Neutrophil (primary cell): ENCODE results near the gene TDP2.
"Not testable (repeated sequence)": the region's sequence is repeated elsewhere in the genome, so short reads cannot be mapped to it uniquely, and the experiment has no call there.

Source experiments
- H3K27ac ChIP-seq: fragments of 200-600 bp; sonication (generic); 2 replicates; pipeline ENCODE4 v1.5.1; 2016; ENCODE audit warnings: mild to moderate bottlenecking, moderate library complexity
- H3K27me3 ChIP-seq: fragments of 200-600 bp; sonication (generic); 2 replicates; pipeline ENCODE4 v1.6.0; 2016; ENCODE audit warnings: mild to moderate bottlenecking
- H3K36me3 ChIP-seq: fragments of 200-600 bp; sonication (generic); 2 replicates; pipeline ENCODE4 v1.5.1; 2017
- H3K4me1 ChIP-seq, 2 experiments: fragments of 200-600 bp in 1 of 2; sonication (generic) in 1 of 2; 1 replicate in 1 of 2; 2 replicates in 1 of 2; pipeline versions ENCODE4 v1.5.1 to v1.6.1; 2013 to 2016; ENCODE audit warnings: low read depth in 1 of 2, low read length in 1 of 2, mild to moderate bottlenecking in 1 of 2, moderate library complexity in 1 of 2; ENCODE audit not compliant: control insufficient read depth in 1 of 2, insufficient read depth in 1 of 2
- H3K4me3 ChIP-seq, 2 experiments: fragments of 200-600 bp in 1 of 2; sonication (generic) in 1 of 2; 1 replicate in 1 of 2; 2 replicates in 1 of 2; pipeline ENCODE4 v1.5.1; 2013 to 2016; ENCODE audit warnings: low read depth in 1 of 2, low read length in 1 of 2, mild to moderate bottlenecking in 1 of 2, moderate library complexity in 1 of 2
- H3K9me3 ChIP-seq: fragments of 200-600 bp; sonication (generic); 2 replicates; pipeline ENCODE4 v1.5.1; 2016
- CTCF ChIP-seq: fragments of 200-600 bp; sonication (generic); IDR thresholded peaks from 2 replicates; pipeline ENCODE4 v1.5.1; 2016; ENCODE audit warnings: antibody characterized with exemption

TDP2 gene

DNA sequence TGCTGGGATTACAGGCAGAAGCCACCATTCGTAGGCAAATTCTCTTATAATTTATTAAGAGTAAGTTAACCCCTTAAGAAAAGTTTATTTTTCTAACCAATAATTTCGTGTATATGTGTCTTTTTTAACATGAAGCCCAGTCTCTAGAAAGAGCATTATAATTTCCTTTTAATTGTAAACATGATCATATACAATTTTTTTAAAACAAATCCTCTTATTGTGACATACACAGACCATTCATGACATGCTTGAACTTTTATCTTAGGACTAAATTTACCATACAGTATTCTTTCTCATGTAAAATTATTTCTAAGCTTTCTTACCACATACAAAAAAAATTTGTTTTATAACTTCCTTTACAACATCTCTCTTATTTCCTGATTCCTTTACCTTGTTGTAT, 6.9 kb upstream of the TDP2 start:
- Histone ChIP-seq H3K27ac (no peak overlapping the region), H3K4me3 (no peak overlapping the region), H3K36me3 (no peaks in the 10 kb centered on the region), H3K27me3 (no peaks in the 10 kb centered on the region), H3K9me3 (no peaks in the 10 kb centered on the region), H3K4me1 (no peaks in the 10 kb centered on the region)
- TF ChIP-seq CTCF = no peak

DNA sequence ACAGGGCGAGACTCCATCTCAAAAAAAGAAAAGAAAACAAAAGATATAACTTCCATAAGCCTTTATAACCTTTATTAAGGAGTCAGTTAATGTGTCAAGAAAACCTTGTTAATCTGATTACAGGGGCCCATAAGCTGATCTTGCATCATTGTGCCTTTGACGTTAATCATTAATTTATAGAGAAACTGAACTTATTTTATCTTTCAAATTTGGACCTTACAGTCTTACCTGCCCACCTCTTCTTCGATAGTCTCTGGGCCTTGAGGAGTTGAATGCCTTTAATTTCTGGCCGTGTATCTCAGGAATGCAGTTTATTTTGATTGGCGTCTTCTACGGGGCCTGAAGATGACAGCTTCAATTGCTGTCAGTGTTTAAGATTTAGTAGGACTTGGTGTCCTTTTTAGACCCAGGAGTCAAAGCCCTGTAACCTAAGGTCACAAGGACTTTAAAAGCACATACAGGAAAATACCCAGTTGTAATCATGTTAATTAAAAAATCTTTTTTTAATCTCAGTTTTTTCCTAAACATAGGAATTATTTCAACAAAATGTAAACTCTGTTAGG, 6.0 kb upstream of the TDP2 start:
- Histone ChIP-seq H3K4me1 (peaks cover 5 to 6% of the 10 kb centered on the region in 2 experiments), H3K4me3 (no peak overlapping the region), H3K27ac (no peak overlapping the region), H3K9me3 (no peaks in the 10 kb centered on the region), H3K36me3 (no peaks in the 10 kb centered on the region), H3K27me3 (no peaks in the 10 kb centered on the region)
- no peak for TF ChIP-seq CTCF

GRCh38 chr6:24671077-24671476, 4.4 kb upstream of the TDP2 start:
- not testable (repeated sequence) for H3K36me3 ChIP-seq, H3K9me3 ChIP-seq, H3K27ac ChIP-seq, H3K4me3 ChIP-seq, H3K27me3 ChIP-seq
- H3K4me1 ChIP-seq = peaks cover 11 to 15% of the 10 kb centered on the region in 2 experiments

DNA sequence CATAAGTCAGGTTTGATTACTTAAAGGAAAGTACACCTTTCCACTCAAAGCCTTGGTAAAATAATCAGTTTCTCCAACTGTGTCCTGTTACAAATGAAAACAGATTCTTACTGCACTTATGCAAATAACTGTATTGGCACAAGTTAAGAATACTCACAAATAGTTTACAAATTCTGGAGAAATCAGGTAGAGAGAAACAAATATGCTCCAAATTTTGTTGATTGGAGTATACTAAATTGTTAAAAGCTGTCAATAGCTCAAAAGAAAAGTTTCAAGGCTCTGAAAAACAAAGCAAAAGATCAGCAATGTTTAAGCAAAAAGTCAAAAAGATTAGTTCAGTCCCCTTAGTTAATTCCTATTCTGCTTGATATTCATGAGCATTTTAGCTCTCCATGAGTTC, 3.8 kb upstream of the TDP2 start:
- H3K36me3 ChIP-seq, H3K9me3 ChIP-seq, H3K27me3 ChIP-seq, H3K27ac ChIP-seq, H3K4me3 ChIP-seq: not testable (repeated sequence)
- H3K4me1 ChIP-seq = peaks cover 14 to 21% of the 10 kb centered on the region in 2 experiments

DNA sequence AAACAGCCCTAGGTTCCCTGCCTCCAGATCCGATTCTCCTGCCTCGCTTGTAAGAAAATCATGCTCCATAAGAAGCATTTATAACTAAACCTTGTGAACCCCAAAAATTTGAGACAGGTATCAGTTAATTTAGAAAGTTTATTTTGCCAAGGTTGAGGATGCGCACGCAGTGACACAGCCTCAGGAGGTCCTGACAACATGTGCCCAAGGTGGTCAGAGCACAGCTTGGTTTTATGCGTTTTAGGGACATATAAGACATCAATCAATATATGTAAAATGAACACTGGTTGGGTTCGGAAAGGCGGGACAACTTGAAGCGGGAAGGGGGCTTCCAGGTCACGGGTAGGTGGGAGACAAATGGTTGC, 2.3 kb upstream of the TDP2 start:
- Histone ChIP-seq H3K36me3 (peaks cover 9% of the 10 kb centered on the region), H3K27me3 (no peaks in the 10 kb centered on the region), H3K9me3 (no peaks in the 10 kb centered on the region), H3K27ac (no peak overlapping the region), H3K4me3 (no peak overlapping the region), H3K4me1 (peaks cover 26 to 36% of the 10 kb centered on the region in 2 experiments)
- TF ChIP-seq CTCF = no peak

DNA sequence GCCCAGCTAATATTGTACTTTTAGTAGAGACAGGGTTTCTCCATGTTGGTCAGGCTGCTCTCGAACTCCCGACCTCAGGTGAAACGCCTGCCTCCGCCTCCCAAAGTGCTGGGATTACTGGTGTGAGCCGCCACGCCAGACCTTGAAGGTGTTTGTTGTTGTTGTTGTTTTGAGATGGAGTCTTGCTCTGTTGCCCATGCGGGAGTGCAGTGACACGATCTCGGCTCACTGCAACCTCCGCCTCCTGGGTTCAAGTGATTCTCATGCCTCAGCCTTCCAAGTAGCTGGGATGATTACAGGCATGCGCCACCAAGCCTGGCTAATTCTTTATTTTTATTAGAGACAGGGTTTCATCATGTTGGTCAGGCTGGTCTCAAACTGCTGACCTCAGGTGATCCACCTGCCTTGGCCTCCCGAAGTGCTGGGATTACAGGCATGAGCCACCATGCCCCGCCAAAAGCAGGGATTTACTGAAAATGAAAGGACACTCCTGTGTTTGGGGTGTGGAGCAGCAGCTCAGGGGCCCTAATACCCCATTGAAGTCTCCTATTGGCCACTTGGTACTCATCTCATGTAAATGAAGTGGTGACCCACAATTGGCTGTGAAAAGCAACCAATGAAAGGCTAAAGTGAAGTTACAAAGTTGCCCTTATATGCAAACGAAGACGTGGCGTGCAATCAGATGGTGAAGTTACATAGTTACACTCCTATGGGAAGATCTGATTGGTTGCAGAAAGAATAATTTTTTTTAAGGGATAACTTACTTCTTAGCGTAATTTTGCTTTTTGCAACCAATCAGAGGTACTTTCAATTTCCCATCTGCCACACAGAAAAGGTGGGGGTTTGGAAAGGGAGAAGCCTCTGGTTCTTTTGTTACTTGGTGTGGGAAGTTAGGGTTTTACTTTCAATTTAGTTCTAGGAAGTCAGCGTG, 1.6 kb upstream of the TDP2 start:
- not testable (repeated sequence) for H3K27me3 ChIP-seq, H3K9me3 ChIP-seq
- H3K4me1 ChIP-seq = peaks cover 32 to 38% of the 10 kb centered on the region in 2 experiments
- H3K27ac ChIP-seq = peak overlapping the region; percentile 95
- H3K36me3 ChIP-seq = peaks cover 15% of the 10 kb centered on the region
- peak overlapping the region in 1 of 2 experiments; percentile 98 for H3K4me3 ChIP-seq

DNA sequence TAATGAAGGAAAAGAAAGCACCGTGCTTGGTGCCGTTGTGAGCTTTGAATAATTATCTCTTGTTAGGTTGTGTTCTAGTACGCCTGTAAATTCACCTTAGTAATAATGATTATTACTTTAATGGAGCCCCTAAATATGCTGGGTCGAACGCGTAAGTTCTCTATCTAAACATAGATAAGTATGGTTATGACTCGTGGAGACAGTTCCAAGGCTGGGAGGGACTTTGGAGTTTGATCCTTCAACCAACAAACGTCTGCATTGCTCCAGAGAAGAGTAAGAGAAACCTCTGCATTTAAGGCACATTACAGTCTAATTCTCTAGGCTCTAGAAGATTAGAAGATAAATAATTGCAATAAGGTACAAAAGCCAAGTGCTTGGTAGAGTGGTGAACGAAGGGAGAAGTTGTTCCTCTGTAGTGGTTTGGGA, 692 bp upstream of the TDP2 start:
- Histone ChIP-seq H3K27me3 (no peaks in the 10 kb centered on the region), H3K9me3 (no peaks in the 10 kb centered on the region), H3K4me3 (peak overlapping the region; percentile 79 to 98), H3K4me1 (peaks cover 33 to 38% of the 10 kb centered on the region in 2 experiments), H3K36me3 (peaks cover 25% of the 10 kb centered on the region), H3K27ac (peak overlapping the region; percentile 95)
- no peak for TF ChIP-seq CTCF
